Muscle of arm (tissue), 12 donors: Measurements from ENCODE around the gene GPR3. TPM values are rescaled to one million over a fixed set of nuclear protein-coding genes. Genes with fewer than 3 reads are reported as not detected.
"Not testable (repeated sequence)": the region's sequence is repeated elsewhere in the genome, so short reads cannot be mapped to it uniquely, and the experiment has no call there.

Source experiments
- DNase-seq: peaks from one replicate; pipeline ENCODE4 v3.0.0-alpha.2; 2013
- polyA plus RNA-seq, 12 donors: library from polyadenylated mRNA; unstranded; fragments of 120-200 nt; gene quantifications; one replicate each; pipeline ENCODE4 v1.2.1, GENCODE V29; 2013; ENCODE audit not compliant: insufficient read length in 12 of 12

GPR3 gene
- polyA plus RNA-seq, 12 donors, result 0.38 to 0.95 (median 0.59) TPM; not detected in 2

DNA sequence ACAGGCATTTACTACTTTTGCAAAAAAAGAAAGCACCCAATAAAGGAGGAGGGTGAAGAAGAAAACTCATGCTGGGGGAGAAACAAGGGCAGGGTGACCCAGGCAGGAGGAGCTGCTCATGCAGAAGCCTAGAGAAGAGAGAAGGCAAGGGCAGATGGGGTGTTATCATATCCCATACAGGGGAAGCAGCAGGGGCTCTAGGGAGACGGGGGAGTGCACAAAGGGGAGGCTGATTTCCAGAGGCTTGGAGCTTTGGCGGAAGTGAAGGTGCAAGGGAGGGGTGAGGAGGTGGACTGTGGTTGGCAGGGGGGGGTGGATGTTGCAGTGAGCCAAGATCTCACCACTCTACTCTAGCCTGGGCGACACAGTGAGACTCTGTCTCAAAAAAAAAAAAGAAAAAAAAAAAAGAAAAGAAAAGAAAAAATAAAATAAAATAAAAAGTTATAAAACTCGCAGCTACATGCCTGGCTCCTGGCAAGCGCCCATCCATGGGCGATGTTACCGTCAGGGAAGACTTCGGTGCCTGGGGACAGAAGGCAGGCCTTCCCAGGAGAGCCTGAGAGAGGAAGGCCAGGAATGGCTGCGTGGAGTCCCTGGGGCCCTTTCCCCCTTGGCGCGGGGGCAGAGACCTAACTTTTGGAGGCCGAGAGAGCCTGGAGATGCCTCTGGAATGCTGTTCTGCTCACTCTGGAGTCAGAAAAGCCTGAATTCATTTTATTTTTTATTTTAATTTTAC, 14.5 kb upstream of the GPR3 start:
- DNase-seq, result no peak

DNA sequence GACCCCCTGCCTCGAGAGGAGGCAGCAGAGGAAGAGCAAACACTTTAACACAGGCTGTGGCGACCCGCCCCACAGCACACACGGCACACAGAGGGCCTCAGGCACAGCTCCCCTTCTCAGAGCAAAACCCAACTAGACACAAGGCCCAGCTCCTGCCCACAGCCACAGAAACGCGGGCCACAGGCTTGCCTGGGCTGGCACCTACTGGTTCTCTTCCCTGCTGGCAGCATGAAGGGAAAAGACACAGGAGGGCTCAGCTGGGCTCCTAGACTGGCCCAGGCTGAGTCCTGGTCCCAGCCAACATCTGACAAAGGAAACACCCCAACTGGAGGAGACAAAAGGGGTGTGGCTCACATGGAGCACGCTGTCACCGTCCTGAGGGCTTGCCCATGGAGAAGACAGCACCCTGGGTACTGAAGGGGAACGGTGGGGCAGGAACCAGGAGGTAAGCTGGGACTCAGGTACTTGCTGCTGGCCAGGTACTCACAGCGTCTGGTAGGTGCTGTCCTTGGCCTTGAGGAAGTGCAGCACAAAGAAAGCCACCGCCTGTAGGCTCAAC, 12.8 kb upstream of the GPR3 start:
- no peak for DNase-seq

DNA sequence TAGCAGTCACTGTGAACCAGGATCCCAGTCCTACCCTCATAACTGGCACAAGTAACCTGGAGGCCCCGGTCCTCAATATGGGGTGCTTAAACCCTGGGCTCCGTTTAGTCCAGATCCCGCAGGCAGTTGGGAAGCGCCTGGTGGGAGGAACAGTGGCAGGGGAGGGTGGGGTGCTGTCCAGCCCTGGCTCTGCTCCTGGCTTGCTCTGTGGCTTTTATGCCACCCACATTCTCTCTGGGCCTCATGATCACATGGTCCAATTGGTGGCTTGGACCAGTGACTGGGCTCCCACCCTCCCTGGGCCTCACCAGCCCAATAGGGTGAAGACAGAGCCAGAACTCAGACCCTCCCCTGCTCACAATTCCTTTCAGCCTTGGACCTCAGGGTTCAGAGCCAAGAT, 12.2 kb upstream of the GPR3 start:
- no peak for DNase-seq

DNA sequence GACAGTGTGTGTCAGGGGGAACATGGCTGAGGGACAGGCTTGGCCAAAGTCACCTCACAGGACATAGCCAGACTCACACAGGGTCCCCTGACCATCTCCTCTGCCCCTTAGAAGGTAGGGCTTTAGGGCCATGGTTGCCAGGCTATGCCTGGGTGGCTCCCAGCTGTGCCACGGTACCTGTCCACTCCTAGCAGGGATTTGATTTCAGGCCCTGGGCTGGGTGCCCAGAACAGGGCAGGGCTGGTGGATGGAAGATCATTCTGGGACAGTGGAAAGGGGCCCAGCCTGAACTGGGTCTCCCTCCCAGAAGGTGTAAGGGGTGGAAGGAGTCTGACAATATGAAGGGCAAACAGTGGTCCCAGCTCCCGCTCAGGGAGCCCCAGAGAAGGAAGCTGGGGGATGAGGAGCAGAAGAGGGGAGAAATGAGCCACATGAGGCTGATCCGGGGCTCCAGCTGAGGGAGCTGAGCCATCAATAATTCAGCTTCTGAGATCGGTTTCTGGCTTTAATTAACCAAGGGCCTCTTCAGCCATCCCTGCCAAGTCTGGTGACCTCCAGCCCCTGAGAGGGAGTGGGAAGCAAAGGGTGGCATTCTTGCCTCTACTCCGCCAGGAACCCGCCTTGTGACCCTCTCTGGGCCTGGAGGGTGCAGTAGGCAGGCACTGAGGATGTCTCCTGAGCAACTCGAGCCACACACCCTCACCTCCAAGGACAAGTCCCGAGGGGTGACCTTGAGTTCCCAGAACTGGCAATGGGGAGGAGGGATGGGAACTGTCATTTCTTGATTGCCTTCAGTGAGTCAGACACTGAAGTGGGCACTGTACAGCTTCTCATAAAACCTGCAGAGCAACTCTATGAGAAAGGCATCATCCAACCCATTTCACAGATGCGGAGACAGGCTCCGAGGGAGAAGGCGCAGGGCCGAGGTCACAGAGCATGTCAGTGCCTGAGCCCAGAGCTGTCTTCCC, 11.4 kb upstream of the GPR3 start:
- DNase-seq, result no peak

DNA sequence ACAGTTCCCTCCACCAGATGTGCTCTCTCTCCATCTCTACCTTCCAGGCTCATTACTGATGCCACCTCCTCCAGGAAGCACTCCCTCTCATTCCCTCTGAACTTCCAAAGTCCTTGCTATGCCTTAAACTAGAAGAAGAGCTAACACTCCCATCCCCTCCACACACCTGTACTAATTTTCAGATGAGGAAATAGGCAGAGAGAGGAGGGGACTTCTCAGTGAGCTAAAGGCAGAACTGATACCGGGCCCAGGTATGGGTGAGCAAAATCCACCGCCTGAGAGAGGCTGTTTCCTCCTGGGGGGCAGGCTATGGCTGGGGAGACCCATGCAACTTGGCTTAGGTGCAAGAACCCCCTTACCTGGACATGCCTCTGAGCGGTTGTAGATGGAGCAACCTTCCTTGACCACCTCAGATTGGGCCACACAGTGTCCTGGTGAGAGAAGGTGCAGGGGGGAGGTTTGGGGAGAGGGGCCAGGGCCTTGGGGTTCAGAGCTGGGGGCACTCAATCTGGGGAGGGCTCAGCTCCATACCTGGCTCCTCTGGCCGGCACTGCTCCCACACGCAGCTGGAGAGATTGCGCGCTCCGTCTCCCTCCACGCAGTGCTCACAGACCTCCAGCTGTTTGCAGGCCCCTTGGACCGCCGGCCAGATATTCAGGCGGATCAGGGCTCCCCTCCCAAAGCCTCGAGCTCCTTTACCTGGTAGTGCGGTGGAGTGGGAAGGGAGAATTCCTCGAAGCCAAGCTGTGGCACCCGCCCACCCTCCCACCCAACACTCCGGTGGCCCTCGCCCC, 10.3 kb upstream of the GPR3 start:
- no peak for DNase-seq

DNA sequence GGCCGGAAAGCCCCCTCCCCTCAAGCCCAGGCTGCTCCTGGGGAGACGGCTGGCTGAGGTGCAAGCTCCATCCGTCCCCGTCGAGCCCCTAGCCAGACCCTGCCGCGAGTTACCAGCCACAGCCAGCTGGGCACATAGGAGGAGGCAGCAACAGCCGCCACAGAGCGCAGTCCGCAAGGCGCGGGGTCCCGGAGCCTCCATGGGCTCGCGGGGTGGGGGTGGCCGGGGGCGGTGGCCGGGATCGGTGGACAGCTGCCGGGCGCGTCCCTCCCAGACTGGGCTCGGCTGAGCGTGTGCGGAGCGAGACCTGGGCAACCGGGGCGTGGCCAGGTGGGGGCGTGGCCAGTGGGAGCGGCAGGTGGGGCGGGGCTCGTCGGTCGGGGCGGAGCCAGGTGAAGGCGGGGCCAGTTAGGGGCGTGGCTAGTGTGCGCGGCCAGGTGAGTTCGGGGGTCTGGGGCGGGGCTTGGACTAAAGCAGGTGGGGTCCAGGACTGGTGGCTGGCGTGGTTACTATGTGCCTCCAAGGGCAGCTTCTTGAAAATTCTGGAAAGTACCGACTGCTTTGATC, 9.3 kb upstream of the GPR3 start, which contains the start of gene CD164L2:
CD164L2 (minus strand) TSS at position 295 of the 567 bp plus-strand sequence; CDS start at position 201, 94 bp downstream.
- no peak for DNase-seq

DNA sequence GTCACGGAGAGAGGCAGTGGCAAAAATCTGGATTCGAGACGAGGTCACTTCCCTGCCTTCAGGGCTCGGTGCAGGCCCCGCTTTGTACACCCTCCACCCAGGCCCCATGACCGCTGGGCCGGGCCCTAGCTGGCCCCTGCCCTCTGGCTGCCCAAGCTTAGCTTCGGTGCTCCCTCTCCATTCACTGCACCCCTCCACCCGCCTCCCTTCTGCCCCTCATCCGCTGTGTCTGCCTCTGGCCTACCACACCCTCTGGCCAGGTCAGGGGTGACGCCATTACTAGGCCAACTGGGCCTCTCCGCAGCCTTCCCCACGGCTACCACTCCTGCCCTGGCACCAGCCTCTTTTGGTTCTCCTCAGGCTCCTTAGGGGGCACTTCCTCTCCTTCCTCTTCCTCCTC, 8.8 kb upstream of the GPR3 start:
- DNase-seq, result no peak

DNA sequence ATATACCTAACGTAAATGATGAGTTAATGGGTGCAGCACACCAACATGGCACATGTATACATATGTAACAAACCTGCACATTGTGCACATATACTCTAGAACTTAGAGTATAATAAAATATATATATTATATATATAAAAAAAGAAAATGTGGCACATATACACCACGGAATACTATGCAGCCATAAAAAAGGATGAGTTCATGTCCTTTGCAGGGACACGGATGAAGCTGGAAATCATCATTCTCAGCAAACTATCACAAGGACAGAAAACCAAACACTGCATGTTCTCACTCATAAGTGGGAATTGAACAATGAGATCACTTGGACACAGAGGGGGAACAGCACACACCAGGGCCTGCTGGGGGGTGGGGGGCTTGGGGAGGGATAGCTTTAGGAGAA, 7.6 kb upstream of the GPR3 start:
- DNase-seq, result not testable (repeated sequence)

DNA sequence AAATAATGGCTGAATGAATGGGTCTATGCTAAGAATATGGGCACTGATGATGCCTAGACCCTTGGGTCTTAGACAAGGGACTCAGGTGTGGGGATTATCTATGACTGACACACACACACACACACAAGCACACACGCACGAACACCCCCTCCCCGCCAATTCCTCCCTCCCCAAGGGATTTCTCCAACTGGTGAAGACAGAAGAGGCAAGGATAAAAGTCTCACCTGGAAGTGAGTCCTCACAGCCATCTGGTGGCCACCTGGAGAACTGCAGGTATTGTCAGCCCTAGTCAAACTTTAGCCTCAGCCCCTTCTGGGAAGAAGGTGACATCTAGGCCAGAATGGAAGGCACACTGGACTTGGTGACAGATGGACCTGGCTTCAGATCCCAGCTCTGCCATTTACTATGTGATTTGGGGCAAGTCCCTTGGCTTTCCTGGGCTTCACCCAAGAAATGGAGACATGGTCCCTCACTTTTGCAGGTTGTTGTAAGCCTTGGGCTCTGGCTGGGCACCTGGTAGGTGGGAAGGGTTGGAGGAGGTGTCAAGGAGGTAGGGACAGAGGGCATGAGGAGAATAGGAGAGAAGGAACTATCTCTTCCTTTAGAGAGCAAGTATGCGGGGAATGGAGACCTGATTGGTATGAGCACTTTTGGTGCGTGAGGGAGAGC, 4.0 kb upstream of the GPR3 start:
- DNase-seq, result no peak

DNA sequence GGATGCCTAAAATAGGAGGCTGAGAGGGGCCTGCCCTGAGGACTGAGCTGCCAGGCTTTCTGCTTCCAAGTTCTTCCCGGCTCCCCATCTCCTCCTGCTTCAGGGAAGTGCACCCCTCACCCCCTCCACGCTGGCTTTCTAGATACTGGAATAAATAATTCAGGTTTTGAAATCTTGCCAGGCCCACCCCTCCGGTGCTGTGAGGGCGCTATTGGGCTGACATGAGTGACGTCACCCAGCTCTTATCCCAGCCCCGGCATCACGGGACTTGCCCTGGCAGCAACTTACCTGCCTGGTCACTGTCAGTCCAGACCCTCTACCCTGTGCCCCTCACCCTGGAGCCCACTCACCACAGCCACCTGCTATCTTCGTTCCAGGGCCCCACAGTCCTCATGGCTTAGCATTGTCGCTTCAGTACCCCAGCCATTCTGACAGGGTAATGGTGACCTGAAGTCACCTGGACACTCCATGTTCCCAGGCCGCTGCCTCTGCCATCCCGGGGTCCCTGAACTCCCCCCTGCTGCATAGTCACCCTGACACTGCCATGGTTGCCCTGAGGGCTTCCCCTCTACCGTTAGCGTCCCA, 819 bp upstream of the GPR3 start:
- no peak for DNase-seq

DNA sequence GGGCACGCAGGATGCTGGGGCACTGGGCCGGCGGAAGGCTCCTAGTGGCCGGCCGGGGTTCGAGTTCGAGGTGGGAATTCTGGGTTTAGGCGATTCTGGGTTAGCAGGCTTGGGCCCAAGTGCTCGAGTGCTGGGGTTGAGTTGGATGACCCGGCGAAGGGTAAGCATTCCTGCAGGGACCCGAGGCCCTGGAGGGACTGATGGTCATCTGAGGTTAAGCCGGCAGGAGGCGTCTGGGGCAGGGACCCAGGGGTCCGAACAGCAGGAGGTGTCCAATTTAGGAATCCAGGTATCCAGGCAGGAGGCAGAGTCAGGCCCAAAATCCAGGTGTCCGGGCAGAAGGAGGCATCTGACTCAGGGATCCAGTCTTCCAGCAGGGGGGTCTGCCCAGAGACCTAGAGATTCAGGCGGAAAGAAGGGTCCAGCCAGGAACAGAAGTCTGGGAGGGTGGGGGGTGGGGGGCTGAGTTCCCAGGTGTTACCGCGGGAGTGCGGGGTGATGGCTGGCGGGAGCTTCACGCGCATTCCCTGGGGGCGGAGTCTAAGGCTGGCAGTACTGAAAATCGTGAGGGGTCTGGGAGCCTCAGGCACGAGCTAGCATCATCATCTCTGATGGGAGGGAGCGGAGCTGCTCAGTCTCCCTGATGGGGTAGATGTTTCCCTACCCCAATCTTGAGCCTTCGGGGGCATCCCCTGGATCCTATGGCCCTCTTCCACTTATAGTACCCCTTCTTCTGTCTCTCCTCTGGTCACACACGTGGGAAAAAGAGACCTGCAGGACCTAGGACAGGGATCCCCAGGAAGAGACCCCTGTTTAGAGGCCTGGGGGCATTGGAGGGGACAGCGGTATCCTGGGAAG, 585 bp downstream of the GPR3 start:
- no peak for DNase-seq

DNA sequence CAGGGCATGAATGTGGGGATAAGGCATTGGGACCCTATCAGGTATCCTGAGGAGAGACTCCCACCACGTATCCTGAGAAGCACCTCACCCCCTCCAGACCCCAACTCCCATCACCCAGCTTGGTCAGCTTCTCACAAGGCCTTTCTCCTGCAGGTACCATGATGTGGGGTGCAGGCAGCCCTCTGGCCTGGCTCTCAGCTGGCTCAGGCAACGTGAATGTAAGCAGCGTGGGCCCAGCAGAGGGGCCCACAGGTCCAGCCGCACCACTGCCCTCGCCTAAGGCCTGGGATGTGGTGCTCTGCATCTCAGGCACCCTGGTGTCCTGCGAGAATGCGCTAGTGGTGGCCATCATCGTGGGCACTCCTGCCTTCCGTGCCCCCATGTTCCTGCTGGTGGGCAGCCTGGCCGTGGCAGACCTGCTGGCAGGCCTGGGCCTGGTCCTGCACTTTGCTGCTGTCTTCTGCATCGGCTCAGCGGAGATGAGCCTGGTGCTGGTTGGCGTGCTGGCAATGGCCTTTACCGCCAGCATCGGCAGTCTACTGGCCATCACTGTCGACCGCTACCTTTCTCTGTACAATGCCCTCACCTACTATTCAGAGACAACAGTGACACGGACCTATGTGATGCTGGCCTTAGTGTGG, 1.3 kb downstream of the GPR3 start:
- DNase-seq, result no peak

DNA sequence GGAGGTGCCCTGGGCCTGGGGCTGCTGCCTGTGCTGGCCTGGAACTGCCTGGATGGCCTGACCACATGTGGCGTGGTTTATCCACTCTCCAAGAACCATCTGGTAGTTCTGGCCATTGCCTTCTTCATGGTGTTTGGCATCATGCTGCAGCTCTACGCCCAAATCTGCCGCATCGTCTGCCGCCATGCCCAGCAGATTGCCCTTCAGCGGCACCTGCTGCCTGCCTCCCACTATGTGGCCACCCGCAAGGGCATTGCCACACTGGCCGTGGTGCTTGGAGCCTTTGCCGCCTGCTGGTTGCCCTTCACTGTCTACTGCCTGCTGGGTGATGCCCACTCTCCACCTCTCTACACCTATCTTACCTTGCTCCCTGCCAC, 1.8 kb downstream of the GPR3 start:
- no peak for DNase-seq

DNA sequence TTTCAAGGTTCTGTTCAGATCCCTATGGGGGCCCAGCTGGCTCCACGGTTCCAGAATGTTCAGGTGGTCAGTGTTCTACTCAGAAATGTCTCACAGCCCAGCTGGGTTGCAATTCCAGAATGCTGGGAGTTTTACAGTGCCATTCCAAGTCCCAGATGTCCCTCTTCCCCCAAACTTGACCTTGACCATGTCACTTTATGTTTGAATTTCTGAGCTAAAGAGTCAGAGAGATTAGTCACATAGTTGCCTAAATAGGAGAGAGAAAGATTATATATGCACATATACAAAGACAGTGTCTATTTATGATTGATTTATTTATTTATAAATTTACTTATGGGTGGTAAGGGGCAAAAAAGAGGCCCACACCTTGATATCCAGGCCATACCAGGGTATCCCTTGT, 2.5 kb downstream of the GPR3 start:
- DNase-seq, result no peak

DNA sequence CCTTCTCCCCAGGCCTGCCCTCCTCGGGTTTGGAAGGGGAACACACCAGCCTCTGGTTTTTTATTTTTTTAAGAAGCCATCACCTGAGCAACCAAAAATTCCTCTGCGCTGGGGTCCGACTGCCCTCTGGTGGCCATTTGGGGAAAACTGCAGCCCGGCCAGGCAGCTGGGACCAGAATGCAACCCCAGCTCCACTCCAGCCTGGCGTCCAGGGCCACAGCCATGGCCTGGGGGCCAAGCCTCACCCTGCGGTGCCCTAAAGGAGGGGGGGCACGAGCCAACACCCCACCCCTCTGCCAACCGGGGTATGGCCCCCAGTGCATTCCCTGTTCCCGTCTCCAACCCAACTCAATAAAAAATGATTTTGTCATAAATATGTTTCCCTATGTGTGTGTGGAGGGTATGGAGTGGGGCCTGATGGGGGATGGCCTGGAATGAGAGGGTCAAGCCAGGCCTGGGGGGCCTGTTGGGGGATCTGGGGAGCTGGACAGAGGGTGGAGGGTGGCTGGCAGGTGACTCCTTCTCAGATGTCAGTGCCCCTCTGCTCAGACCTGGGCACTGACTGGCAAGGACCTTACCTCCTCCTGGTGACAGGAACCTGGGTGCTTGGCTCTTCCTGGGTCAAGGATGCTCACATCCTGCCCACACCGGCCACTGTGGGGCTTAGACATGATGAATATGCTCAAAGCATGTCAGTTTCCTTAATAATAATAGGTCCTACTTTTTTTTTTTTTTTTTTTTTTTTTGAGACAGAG, 3.2 kb downstream of the GPR3 start:
- DNase-seq, result peak; percentile 74

DNA sequence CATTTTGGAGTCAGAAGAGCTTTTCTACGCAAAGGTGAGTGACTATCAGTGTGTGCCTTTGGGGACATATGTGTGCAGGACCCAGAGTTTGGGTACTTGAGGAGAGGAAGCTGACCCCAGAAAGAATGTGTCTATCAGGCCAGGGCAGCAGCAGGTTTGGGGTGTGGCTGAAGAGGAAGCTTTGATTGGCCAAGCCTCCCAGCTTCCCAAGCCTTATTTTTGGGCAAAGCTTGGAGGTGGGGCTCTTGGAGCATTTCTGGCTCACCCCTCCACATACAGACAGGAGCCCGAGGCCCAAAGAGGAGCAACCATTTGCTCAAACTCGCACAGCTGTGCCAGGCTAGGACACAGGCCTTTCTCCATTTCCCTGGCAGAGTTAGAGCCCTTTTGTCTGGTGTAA, 4.7 kb downstream of the GPR3 start:
- DNase-seq, result no peak

DNA sequence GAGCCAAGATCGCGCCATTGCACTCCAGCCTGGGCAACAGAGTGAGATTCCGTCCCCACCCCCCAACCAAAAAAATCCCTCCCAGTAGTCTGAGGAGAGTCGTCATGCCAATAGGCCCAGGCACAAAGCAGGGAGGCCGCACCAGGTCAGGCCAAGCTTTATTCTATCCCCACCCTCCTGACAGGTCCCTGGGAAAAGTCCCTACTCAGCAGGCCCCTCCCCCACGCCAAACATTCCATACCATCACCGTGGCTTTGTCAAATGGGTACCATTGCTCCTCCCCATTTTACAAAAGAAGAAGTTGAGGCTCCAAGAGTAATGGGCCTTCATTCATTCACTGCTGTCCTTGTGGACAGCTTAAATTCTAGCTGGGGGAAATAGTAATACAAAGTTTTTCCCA, 5.3 kb downstream of the GPR3 start:
- DNase-seq, result no peak
